Measurements from ENCODE around the gene STIM1. TPM values are rescaled to one million over a fixed set of nuclear protein-coding genes. Genes with fewer than 3 reads are reported as not detected.

Gene STIM1
- total RNA-seq, 1 experiment from 2014 or later, result 28.3 TPM

DNA sequence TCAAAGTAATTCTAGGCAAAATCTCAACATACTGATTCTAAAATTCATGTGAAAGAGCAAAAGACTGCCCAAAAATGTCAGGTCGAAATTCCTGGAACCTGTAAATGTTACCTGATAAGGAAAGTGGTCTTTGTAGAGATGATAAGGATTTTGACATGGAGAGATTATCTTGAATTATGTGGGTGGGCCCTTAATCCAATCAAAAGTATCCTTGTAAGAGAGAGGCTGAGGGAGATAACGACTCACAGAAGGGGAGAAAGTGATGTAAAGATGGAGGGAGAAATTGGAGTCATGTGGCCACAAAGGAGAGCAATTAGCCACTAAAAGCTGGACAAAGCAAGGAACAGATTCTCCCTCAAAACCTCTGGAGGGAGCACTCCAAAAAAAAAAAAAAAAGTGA lies 259.7 kb downstream of the STIM1 start:
- TF ChIP-seq EZH2 (IDR thresholded peaks at IDR 0.05; ENCODE audit: low read depth), result no peak
- TF ChIP-seq, protein P1, sequence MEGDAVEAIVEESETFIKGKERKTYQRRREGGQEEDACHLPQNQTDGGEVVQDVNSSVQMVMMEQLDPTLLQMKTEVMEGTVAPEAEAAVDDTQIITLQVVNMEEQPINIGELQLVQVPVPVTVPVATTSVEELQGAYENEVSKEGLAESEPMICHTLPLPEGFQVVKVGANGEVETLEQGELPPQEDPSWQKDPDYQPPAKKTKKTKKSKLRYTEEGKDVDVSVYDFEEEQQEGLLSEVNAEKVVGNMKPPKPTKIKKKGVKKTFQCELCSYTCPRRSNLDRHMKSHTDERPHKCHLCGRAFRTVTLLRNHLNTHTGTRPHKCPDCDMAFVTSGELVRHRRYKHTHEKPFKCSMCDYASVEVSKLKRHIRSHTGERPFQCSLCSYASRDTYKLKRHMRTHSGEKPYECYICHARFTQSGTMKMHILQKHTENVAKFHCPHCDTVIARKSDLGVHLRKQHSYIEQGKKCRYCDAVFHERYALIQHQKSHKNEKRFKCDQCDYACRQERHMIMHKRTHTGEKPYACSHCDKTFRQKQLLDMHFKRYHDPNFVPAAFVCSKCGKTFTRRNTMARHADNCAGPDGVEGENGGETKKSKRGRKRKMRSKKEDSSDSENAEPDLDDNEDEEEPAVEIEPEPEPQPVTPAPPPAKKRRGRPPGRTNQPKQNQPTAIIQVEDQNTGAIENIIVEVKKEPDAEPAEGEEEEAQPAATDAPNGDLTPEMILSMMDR (conservative IDR thresholded peaks at IDR 0.05), result no peak
- ChIA-PET CTCF (no interaction called here), POLR2A (ENCODE audit: unreplicated experiment) (no interaction called here)
- H2AFZ ChIP-seq, result no peak overlapping the region
- no peaks in the 10 kb centered on the region for H3K4me1 ChIP-seq (replicated peaks; ENCODE audit: insufficient read depth)
- intact Hi-C loops (cut with micrococcal nuclease; ENCODE audit: unreplicated experiment), result no loop called here
- no peaks in the 10 kb centered on the region for H3K79me2 ChIP-seq (ENCODE audit: low read depth)
- H3K4me3 ChIP-seq, result no peak overlapping the region
- H3K9me3 ChIP-seq (ENCODE audit: insufficient read depth, low read depth), result no peaks in the 10 kb centered on the region
- no peaks in the 10 kb centered on the region for H3F3A ChIP-seq (ENCODE audit: insufficient read depth, low read depth)
- no peaks in the 10 kb centered on the region for H3K27me3 ChIP-seq (ENCODE audit: insufficient read depth, low read depth)
- H3K4me2 ChIP-seq, result no peak overlapping the region
- H3K27ac ChIP-seq, result no peak overlapping the region
- no peak for DNase-seq
- no peaks in the 10 kb centered on the region for H3K36me3 ChIP-seq (ENCODE audit: low read depth)
- no peaks in the 10 kb centered on the region for H3K9me2 ChIP-seq (ENCODE audit: insufficient read depth)
- BruUV-seq (replicated peaks), result no TSS peak
- H4K20me1 ChIP-seq (ENCODE audit: insufficient read depth), result no peaks in the 10 kb centered on the region

DNA sequence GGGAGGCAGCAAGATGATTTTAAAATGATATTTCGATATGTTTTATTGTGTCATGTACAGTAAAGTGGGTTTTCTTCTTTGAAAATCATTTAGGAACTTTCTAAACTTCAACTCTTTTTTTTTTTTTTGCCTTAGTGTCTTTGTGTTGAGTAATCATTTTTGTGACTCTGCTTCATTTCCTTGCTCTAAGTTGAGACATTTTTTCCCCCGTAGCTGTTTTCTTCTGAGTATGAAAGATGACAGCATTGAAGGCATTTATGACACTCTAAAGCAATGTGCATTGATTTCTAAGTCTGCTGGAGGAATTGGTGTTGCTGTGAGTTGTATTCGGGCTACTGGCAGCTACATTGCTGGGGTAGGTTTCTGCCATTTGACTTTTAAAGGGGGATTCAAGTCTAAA lies 262.6 kb downstream of the STIM1 start:
- H2AFZ ChIP-seq, result no peak overlapping the region
- H3K27ac ChIP-seq, result no peak overlapping the region
- CTCF ChIA-PET, result no interaction called here
- no peaks in the 10 kb centered on the region for H3K36me3 ChIP-seq (ENCODE audit: low read depth)
- H4K20me1 ChIP-seq (ENCODE audit: insufficient read depth), result no peaks in the 10 kb centered on the region
- intact Hi-C loops (cut with micrococcal nuclease; ENCODE audit: unreplicated experiment), result no loop called here
- no TSS peak for BruUV-seq (replicated peaks)
- no peaks in the 10 kb centered on the region for H3K79me2 ChIP-seq (ENCODE audit: low read depth)
- H3K9me2 ChIP-seq (ENCODE audit: insufficient read depth), result no peaks in the 10 kb centered on the region
- H3K4me3 ChIP-seq, result no peak overlapping the region
- H3K4me1 ChIP-seq (replicated peaks; ENCODE audit: insufficient read depth), result no peaks in the 10 kb centered on the region
- H3K4me2 ChIP-seq, result no peak overlapping the region
- TF ChIP-seq EZH2 (IDR thresholded peaks at IDR 0.05; ENCODE audit: low read depth), result no peak
- H3K27me3 ChIP-seq (ENCODE audit: insufficient read depth, low read depth), result no peaks in the 10 kb centered on the region
- POLR2A ChIA-PET (ENCODE audit: unreplicated experiment), result no interaction called here
- DNase-seq, result no peak
- H3F3A ChIP-seq (ENCODE audit: insufficient read depth, low read depth), result no peaks in the 10 kb centered on the region
- H3K9me3 ChIP-seq (ENCODE audit: insufficient read depth, low read depth), result no peaks in the 10 kb centered on the region

- H3F3A ChIP-seq (ENCODE audit: insufficient read depth, low read depth), result no peaks in the 10 kb centered on the region
- no peaks in the 10 kb centered on the region for H3K9me3 ChIP-seq (ENCODE audit: insufficient read depth, low read depth)
- no peak overlapping the region for H3K27ac ChIP-seq
- H3K36me3 ChIP-seq (ENCODE audit: low read depth), result no peaks in the 10 kb centered on the region
- ChIA-PET POLR2A (ENCODE audit: unreplicated experiment) (no interaction called here), CTCF (no interaction called here)
- H3K4me2 ChIP-seq, result no peak overlapping the region
- H3K4me3 ChIP-seq, result no peak overlapping the region
- intact Hi-C loops (cut with micrococcal nuclease; ENCODE audit: unreplicated experiment), result no loop called here
- H3K4me1 ChIP-seq (replicated peaks; ENCODE audit: insufficient read depth), result no peaks in the 10 kb centered on the region
- H2AFZ ChIP-seq, result no peak overlapping the region
- BruUV-seq (replicated peaks), result no TSS peak
- H3K27me3 ChIP-seq (ENCODE audit: insufficient read depth, low read depth), result no peaks in the 10 kb centered on the region
- TF ChIP-seq, protein P1 (conservative IDR thresholded peaks at IDR 0.05), result no peak
- TF ChIP-seq EZH2 (IDR thresholded peaks at IDR 0.05; ENCODE audit: low read depth), result no peak
- H4K20me1 ChIP-seq (ENCODE audit: insufficient read depth), result no peaks in the 10 kb centered on the region
- DNase-seq, result no peak
- no peaks in the 10 kb centered on the region for H3K9me2 ChIP-seq (ENCODE audit: insufficient read depth)
- H3K79me2 ChIP-seq (ENCODE audit: low read depth), result no peaks in the 10 kb centered on the region
Observed at GRCh38 chr11:4123218-4123617, 267.8 kb downstream of the STIM1 start.

DNA sequence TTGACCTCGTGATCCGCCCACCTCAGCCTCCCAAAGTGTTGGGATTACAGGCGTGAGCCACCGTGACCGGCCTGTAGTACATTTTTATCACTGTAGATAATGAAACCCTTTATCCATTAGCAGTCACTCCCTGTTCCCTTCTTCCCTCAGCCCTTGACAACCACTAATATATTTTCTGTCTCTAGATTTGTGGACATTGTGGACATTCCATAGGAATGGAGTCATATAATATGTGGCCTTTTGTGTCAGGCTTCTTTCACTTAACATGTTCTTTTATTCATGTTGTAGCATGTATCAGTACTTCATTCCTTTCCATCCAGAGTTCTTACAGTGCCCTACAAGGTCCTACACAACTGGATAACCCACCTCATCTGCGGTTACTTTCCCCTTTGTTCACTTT lies 269.7 kb downstream of the STIM1 start:
- no peak for DNase-seq
- Histone ChIP-seq H2AFZ (no peak overlapping the region), H3K9me3 (ENCODE audit: insufficient read depth, low read depth) (no peaks in the 10 kb centered on the region), H3K4me2 (no peak overlapping the region), H4K20me1 (ENCODE audit: insufficient read depth) (no peaks in the 10 kb centered on the region), H3K4me3 (no peak overlapping the region), H3K4me1 (replicated peaks; ENCODE audit: insufficient read depth) (no peaks in the 10 kb centered on the region), H3K9me2 (ENCODE audit: insufficient read depth) (no peaks in the 10 kb centered on the region), H3K79me2 (ENCODE audit: low read depth) (no peaks in the 10 kb centered on the region), H3F3A (ENCODE audit: insufficient read depth, low read depth) (no peaks in the 10 kb centered on the region), H3K27ac (no peak overlapping the region), H3K36me3 (ENCODE audit: low read depth) (no peaks in the 10 kb centered on the region), H3K27me3 (ENCODE audit: insufficient read depth, low read depth) (no peaks in the 10 kb centered on the region)
- ChIA-PET POLR2A (ENCODE audit: unreplicated experiment) (no interaction called here), CTCF (no interaction called here)
- TF ChIP-seq EZH2 (IDR thresholded peaks at IDR 0.05; ENCODE audit: low read depth), result no peak
- TF ChIP-seq, protein P1 (conservative IDR thresholded peaks at IDR 0.05), result no peak
- intact Hi-C loops (cut with micrococcal nuclease; ENCODE audit: unreplicated experiment), result no loop called here
- BruUV-seq (replicated peaks), result no TSS peak
